Measurements from ENCODE around the gene ICAM5.
"Not testable (repeated sequence)": the region's sequence is repeated elsewhere in the genome, so short reads cannot be mapped to it uniquely, and the experiment has no call there.

ICAM5 gene

GRCh38 chr19:10289836-10290356, at the start of gene ICAM5:
TSS of gene ICAM5 (plus strand) at chr19:10289952. CDS start at chr19:10290044, 92 bp downstream.
- Histone ChIP-seq H3K9ac (ENCODE audit: low read length) (peak within 1 kb of the TSS; percentile 16), H3K27me3 (ENCODE audit: control insufficient read depth, insufficient read depth, low read length) (peaks cover 83% of the 10 kb centered on the region), H3K4me3 (ENCODE audit: low read depth, low read length) (peak within 1 kb of the TSS; percentile 69), H3K9me3 (ENCODE audit: control insufficient read depth, insufficient read depth, low read depth, low read length) (no peaks in the 10 kb centered on the region), H3K4me1 (ENCODE audit: control insufficient read depth, insufficient read depth, low read length) (peaks cover 34% of the 10 kb centered on the region), H3K27ac (ENCODE audit: low read depth, low read length) (no peak within 1 kb of the TSS), H3K36me3 (ENCODE audit: control insufficient read depth, insufficient read depth, low read length) (no peaks in the 10 kb centered on the region)

- not testable (repeated sequence) for H3K27me3 ChIP-seq (ENCODE audit: control insufficient read depth, insufficient read depth, low read length); H3K4me1 ChIP-seq (ENCODE audit: control insufficient read depth, insufficient read depth, low read length)
Observed at GRCh38 chr19:10241826-10242449, 47.8 kb upstream of the ICAM5 start.

GRCh38 chr19:10243606-10244005, 46.1 kb upstream of the ICAM5 start:
- no peaks in the 10 kb centered on the region for H3K36me3 ChIP-seq (ENCODE audit: control insufficient read depth, insufficient read depth, low read length)
- H3K4me1 ChIP-seq (ENCODE audit: control insufficient read depth, insufficient read depth, low read length) = peaks cover 4% of the 10 kb centered on the region; the same call in 1 of the 2 replicates
- no peaks in the 10 kb centered on the region for H3K27me3 ChIP-seq (ENCODE audit: control insufficient read depth, insufficient read depth, low read length)
- H3K4me3 ChIP-seq (ENCODE audit: low read depth, low read length) = no peak overlapping the region
- no peak overlapping the region for H3K27ac ChIP-seq (ENCODE audit: low read depth, low read length)
- no peaks in the 10 kb centered on the region for H3K9me3 ChIP-seq (ENCODE audit: control insufficient read depth, insufficient read depth, low read depth, low read length)
- no peak overlapping the region for H3K9ac ChIP-seq (ENCODE audit: low read length)

More at GRCh38 chr19:10241826-10242449, 47.8 kb upstream of the ICAM5 start:
- H3K9ac ChIP-seq (ENCODE audit: low read length); H3K9me3 ChIP-seq (ENCODE audit: control insufficient read depth, insufficient read depth, low read depth, low read length); H3K4me3 ChIP-seq (ENCODE audit: low read depth, low read length); H3K36me3 ChIP-seq (ENCODE audit: control insufficient read depth, insufficient read depth, low read length); H3K27ac ChIP-seq (ENCODE audit: low read depth, low read length): not testable (repeated sequence)

- no peaks in the 10 kb centered on the region for H3K9me3 ChIP-seq (ENCODE audit: control insufficient read depth, insufficient read depth, low read depth, low read length)
- no peak overlapping the region for H3K27ac ChIP-seq (ENCODE audit: low read depth, low read length)
- H3K36me3 ChIP-seq (ENCODE audit: control insufficient read depth, insufficient read depth, low read length) = no peaks in the 10 kb centered on the region
- H3K9ac ChIP-seq (ENCODE audit: low read length) = no peak overlapping the region
- H3K27me3 ChIP-seq (ENCODE audit: control insufficient read depth, insufficient read depth, low read length) = no peaks in the 10 kb centered on the region
- no peak overlapping the region for H3K4me3 ChIP-seq (ENCODE audit: low read depth, low read length)
- peaks cover 4% of the 10 kb centered on the region; the same call in 1 of the 2 replicates for H3K4me1 ChIP-seq (ENCODE audit: control insufficient read depth, insufficient read depth, low read length)
Observed at GRCh38 chr19:10245189-10245939, 44.4 kb upstream of the ICAM5 start.

DNA sequence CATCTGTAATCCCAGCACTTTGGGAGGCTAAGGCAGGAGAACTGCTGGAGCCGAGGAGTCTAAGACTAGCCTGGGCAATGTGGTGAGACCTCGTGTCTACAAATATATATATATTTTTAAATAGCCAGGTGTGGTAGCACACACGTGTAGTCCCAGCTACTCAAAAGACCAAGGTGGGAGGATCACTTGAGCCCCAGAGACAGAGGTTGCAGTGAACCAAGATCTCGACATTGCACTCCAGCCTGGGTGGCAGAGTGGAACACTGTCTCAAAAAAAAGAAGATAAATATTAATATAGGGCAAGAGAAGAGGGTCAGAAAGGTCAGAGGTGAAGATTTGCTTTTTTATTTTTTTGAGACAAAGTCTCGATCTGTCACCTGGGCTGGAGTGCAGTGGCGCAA, 43.2 kb upstream of the ICAM5 start:
- no peak overlapping the region for H3K9ac ChIP-seq (ENCODE audit: low read length)
- H3K27ac ChIP-seq (ENCODE audit: low read depth, low read length) = no peak overlapping the region
- peaks cover 4% of the 10 kb centered on the region; the same call in 1 of the 2 replicates for H3K4me1 ChIP-seq (ENCODE audit: control insufficient read depth, insufficient read depth, low read length)
- no peak overlapping the region for H3K4me3 ChIP-seq (ENCODE audit: low read depth, low read length)
- H3K27me3 ChIP-seq (ENCODE audit: control insufficient read depth, insufficient read depth, low read length) = no peaks in the 10 kb centered on the region
- H3K9me3 ChIP-seq (ENCODE audit: control insufficient read depth, insufficient read depth, low read depth, low read length) = no peaks in the 10 kb centered on the region
- H3K36me3 ChIP-seq (ENCODE audit: control insufficient read depth, insufficient read depth, low read length) = no peaks in the 10 kb centered on the region

DNA sequence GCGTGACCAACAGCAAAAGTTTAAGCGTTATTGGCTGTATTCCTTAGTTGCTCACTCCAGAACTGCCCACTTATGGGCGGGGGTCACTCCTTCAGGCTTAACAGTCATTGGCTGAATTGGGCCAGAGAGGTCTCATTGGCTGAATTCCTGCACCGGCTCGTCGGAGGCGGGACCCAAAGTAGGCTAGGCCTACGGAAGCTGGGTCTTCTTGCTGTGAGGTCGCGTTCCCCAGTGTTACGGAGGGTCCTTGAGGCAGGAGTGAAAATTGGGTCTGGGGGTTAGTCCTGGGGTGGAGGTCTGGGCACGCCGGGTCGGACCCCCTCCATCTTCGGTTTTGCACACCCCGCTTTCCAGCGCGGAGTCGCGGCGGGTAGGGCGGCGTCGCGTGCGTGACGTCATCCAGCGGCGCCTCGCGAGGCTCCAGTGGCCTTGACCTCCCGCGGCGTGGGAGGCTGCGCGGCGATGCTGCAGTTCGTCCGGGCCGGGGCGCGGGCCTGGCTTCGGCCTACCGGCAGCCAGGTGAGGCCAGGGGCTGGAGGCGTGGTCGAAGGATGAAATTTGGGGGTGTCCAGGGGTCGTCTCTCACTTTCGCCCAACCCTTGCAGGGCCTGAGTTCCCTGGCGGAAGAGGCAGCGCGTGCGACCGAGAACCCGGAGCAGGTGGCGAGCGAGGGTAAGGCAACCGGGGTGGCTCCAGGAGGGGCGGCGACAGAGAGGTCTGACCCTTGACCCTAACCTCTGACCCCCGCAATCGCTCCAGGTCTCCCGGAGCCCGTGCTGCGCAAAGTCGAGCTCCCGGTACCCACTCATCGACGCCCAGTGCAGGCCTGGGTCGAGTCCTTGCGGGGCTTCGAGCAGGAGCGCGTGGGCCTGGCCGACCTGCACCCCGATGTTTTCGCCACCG, 37.7 kb upstream of the ICAM5 start, which contains the start of gene MRPL4:
Gene MRPL4 (plus strand): TSS at position 423 of the 903 bp plus-strand sequence. CDS start 40 bp downstream, at position 463.
- Histone ChIP-seq H3K9ac (ENCODE audit: low read length) (peak within 1 kb of the TSS; percentile 75), H3K9me3 (ENCODE audit: control insufficient read depth, insufficient read depth, low read depth, low read length) (no peaks in the 10 kb centered on the region), H3K36me3 (ENCODE audit: control insufficient read depth, insufficient read depth, low read length) (peaks cover 28% of the 10 kb centered on the region), H3K27me3 (ENCODE audit: control insufficient read depth, insufficient read depth, low read length) (no peaks in the 10 kb centered on the region), H3K4me1 (ENCODE audit: control insufficient read depth, insufficient read depth, low read length) (peaks cover 4% of the 10 kb centered on the region), H3K27ac (ENCODE audit: low read depth, low read length) (peak within 1 kb of the TSS; percentile 1; the same call in 1 of the 2 replicates), H3K4me3 (ENCODE audit: low read depth, low read length) (peak within 1 kb of the TSS; percentile 68)

GRCh38 chr19:10252707-10253106, 37.0 kb upstream of the ICAM5 start:
- Histone ChIP-seq H3K36me3 (ENCODE audit: control insufficient read depth, insufficient read depth, low read length) (peaks cover 35% of the 10 kb centered on the region), H3K4me1 (ENCODE audit: control insufficient read depth, insufficient read depth, low read length) (peaks cover 4% of the 10 kb centered on the region), H3K4me3 (ENCODE audit: low read depth, low read length) (peak overlapping the region; percentile 68), H3K9me3 (ENCODE audit: control insufficient read depth, insufficient read depth, low read depth, low read length) (no peaks in the 10 kb centered on the region), H3K27me3 (ENCODE audit: control insufficient read depth, insufficient read depth, low read length) (no peaks in the 10 kb centered on the region), H3K27ac (ENCODE audit: low read depth, low read length) (peak overlapping the region; percentile 1; the same call in 1 of the 2 replicates), H3K9ac (ENCODE audit: low read length) (peak overlapping the region; percentile 75)

GRCh38 chr19:10254244-10254643, 35.5 kb upstream of the ICAM5 start:
- Histone ChIP-seq H3K9me3 (ENCODE audit: control insufficient read depth, insufficient read depth, low read depth, low read length) (no peaks in the 10 kb centered on the region), H3K4me1 (ENCODE audit: control insufficient read depth, insufficient read depth, low read length) (peaks cover 6% of the 10 kb centered on the region), H3K27ac (ENCODE audit: low read depth, low read length) (no peak overlapping the region), H3K36me3 (ENCODE audit: control insufficient read depth, insufficient read depth, low read length) (peaks cover 46% of the 10 kb centered on the region), H3K4me3 (ENCODE audit: low read depth, low read length) (no peak overlapping the region), H3K27me3 (ENCODE audit: control insufficient read depth, insufficient read depth, low read length) (no peaks in the 10 kb centered on the region), H3K9ac (ENCODE audit: low read length) (no peak overlapping the region)

DNA sequence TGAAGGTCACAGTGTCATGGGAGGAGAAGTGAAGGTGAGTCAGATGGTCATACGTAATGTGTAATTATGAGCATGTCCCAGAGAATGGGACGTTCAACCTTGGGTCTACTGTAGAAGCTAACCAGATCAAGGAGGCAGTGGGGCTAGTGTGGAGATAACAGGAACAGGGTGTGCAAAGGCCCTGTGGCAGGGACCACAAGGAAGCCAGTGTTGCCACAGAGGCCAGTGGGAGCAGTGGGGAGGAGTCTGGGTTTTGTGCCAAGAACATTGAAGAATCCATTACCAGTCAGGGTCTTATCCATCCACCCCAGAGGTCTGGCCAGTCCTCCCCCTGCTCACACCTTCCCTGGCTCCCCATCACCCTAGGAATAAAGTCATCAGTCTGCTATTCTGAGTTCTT, 34.4 kb upstream of the ICAM5 start:
- Histone ChIP-seq H3K4me1 (ENCODE audit: control insufficient read depth, insufficient read depth, low read length) (peaks cover 7% of the 10 kb centered on the region), H3K27ac (ENCODE audit: low read depth, low read length) (no peak overlapping the region), H3K9ac (ENCODE audit: low read length) (no peak overlapping the region), H3K4me3 (ENCODE audit: low read depth, low read length) (no peak overlapping the region), H3K36me3 (ENCODE audit: control insufficient read depth, insufficient read depth, low read length) (peaks cover 53% of the 10 kb centered on the region), H3K27me3 (ENCODE audit: control insufficient read depth, insufficient read depth, low read length) (no peaks in the 10 kb centered on the region), H3K9me3 (ENCODE audit: control insufficient read depth, insufficient read depth, low read depth, low read length) (no peaks in the 10 kb centered on the region)

- H3K9ac ChIP-seq (ENCODE audit: low read length) = no peak overlapping the region
- peaks cover 53% of the 10 kb centered on the region for H3K36me3 ChIP-seq (ENCODE audit: control insufficient read depth, insufficient read depth, low read length)
- peaks cover 7% of the 10 kb centered on the region for H3K4me1 ChIP-seq (ENCODE audit: control insufficient read depth, insufficient read depth, low read length)
- no peaks in the 10 kb centered on the region for H3K27me3 ChIP-seq (ENCODE audit: control insufficient read depth, insufficient read depth, low read length)
- H3K27ac ChIP-seq (ENCODE audit: low read depth, low read length) = no peak overlapping the region
- H3K4me3 ChIP-seq (ENCODE audit: low read depth, low read length) = no peak overlapping the region
- no peaks in the 10 kb centered on the region for H3K9me3 ChIP-seq (ENCODE audit: control insufficient read depth, insufficient read depth, low read depth, low read length)
Observed at GRCh38 chr19:10256551-10256950, 33.2 kb upstream of the ICAM5 start.
